ENCODE results near the gene DGCR2. TPM values are rescaled to one million over a fixed set of nuclear protein-coding genes. Genes with fewer than 3 reads are reported as not detected.

The DGCR2 gene
- total and polyA plus RNA-seq, 2 of the 4 experiments (the other 2 are of a cell fraction): 17.2 to 35.4 TPM

DNA sequence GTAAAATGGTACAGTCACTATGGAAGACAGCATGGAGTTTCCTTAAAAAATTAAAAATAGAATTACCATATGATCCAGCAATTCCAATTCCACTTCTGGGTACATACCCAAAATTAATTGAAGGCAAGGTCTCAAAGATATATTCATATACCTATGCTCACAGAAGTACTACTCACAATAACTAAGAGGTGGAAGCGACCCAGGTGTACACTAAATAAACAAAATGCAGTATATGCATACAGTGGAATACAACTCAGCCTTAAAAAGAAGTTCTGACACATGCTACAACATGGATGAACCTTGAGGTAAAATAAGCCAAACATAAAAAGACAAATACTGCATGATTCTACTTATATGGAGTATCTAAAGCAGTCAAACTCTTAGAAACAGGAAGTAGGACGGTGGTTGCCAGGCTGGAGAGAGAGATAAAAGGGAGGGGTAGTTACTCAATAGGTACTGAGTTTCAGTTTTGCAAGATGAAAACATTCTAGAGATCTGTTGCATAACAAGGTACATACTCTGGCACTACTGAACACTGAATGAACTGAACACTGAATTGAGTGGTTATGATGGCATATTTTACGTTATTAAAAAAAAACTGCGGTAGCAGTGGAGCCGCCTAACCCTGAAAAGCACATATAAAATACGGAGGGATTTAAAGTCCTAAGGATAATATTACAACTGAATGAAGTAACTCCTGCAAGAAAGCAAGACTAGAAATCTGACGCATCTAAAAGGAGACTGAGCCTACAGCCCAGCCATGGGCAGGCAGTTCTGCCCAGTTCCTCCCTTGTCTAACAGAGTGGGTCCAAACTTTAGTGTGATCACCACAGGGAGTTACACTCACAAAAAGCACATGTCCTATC, 12.8 kb downstream of the DGCR2 start:
- H3K18ac ChIP-seq (ENCODE audit: low read depth, low read length): no peak overlapping the region
- no peaks in the 10 kb centered on the region for H3K36me3 ChIP-seq (ENCODE audit: control insufficient read depth, insufficient read depth, low read length)
- H2BK5ac ChIP-seq (ENCODE audit: low read depth, low read length, poor library complexity, severe bottlenecking): no peak overlapping the region
- H3K56ac ChIP-seq (ENCODE audit: extremely low read depth, insufficient read depth, low read length): no peak overlapping the region
- H2BK20ac ChIP-seq (ENCODE audit: low read depth, low read length): no peak overlapping the region
- no peak overlapping the region for H3K4me2 ChIP-seq (ENCODE audit: low read depth, low read length)
- H3K4me3 ChIP-seq (ENCODE audit: insufficient read depth, low read depth, low read length): no peak overlapping the region
- no peak overlapping the region for H2AK5ac ChIP-seq (ENCODE audit: low read depth, low read length)
- dilution Hi-C loops (cut with HindIII; ENCODE audit: low sequenced_read_pairs, unreplicated experiment): no loop called here
- no peaks in the 10 kb centered on the region for H3K27me3 ChIP-seq (ENCODE audit: control insufficient read depth, insufficient read depth, low read length)
- DNase-seq (peak; percentile 64), ATAC-seq (ENCODE audit: low read depth) (peak; percentile 38)
- ChIA-PET CTCF (no interaction called here), POLR2A (ENCODE audit: unreplicated experiment) (no interaction called here)
- TF ChIP-seq CEBPB (IDR thresholded peaks at IDR 0.05; ENCODE audit: low read depth, low read length) (peak; percentile 84), MAZ (IDR thresholded peaks at IDR 0.05; ENCODE audit: borderline replicate concordance, low read depth, low read length) (peak; percentile 31; the same call in 1 of the 2 replicates), MXI1 (IDR thresholded peaks at IDR 0.05; ENCODE audit: borderline replicate concordance, low read depth, low read length) (no peak)
- H2BK15ac ChIP-seq (ENCODE audit: low read depth, low read length): no peak overlapping the region
- no peak overlapping the region for H3K9ac ChIP-seq (ENCODE audit: low read depth, low read length)
- no peak overlapping the region for H2AFZ ChIP-seq (replicated peaks; ENCODE audit: low read length, poor library complexity)
- no peak overlapping the region for H3K23ac ChIP-seq (ENCODE audit: low read depth, low read length)
- H4K91ac ChIP-seq (ENCODE audit: insufficient read depth, low read depth, low read length): no peak overlapping the region
- peaks cover 18 to 81% of the 10 kb centered on the region in 2 experiments for H3K79me1 ChIP-seq (ENCODE audit: low read depth in 1 of 2, low read length in 2 of 2)
- H3K4me1 ChIP-seq (ENCODE audit: control insufficient read depth, insufficient read depth, low read length): peaks cover 21% of the 10 kb centered on the region
- H3K27ac ChIP-seq (ENCODE audit: insufficient read depth, low read length): no peak overlapping the region
- no peak overlapping the region for H2AK9ac ChIP-seq (replicated peaks; ENCODE audit: low read depth, low read length, poor library complexity)
- H4K5ac ChIP-seq (ENCODE audit: low read depth, low read length): no peak overlapping the region
- intact Hi-C loops (cut with micrococcal nuclease): no loop called here
- no peak overlapping the region for H3K14ac ChIP-seq (replicated peaks; ENCODE audit: low read depth, low read length)
- H4K8ac ChIP-seq (ENCODE audit: low read depth in 2 of 2, low read length in 2 of 2): no peak overlapping the region
- no CpG with 5 or more reads among the region's 7 CpGs for WGBS, 2 experiments (ENCODE audit: extremely low coverage in 2 of 2, insufficient read length in 1 of 2)
- peaks cover 85% of the 10 kb centered on the region for H4K20me1 ChIP-seq (ENCODE audit: insufficient read depth, low read length)
- H2BK120ac ChIP-seq (ENCODE audit: low read depth, low read length): no peak overlapping the region
- peaks cover 32% of the 10 kb centered on the region for H3K9me1 ChIP-seq (ENCODE audit: insufficient read depth, low read length)
- BruUV-seq (replicated peaks): no TSS peak
- in situ Hi-C loops (cut with MboI; ENCODE audit: low sequenced_read_pairs): no loop called here
- H3K4ac ChIP-seq (ENCODE audit: low read depth, low read length): no peak overlapping the region
- no peaks in the 10 kb centered on the region for H3K9me3 ChIP-seq (ENCODE audit: control insufficient read depth, insufficient read depth, low read length)

All from IMR-90 (cell line).